Stimulated activated CD8-positive, alpha-beta memory T cell treated with anti-CD3 and anti-CD28 coated beads, Interleukin-12 subunit alpha, Interleukin-12 subunit beta, amount 100 ng/mL, for 1 hour (primary cell): ENCODE data around the gene GRB10.

Source experiments
- DNase-seq: peaks from one replicate; pipeline ENCODE4 v3.0.0-alpha.2; 2020; ENCODE audit warnings: low read depth

GRB10 gene

DNA sequence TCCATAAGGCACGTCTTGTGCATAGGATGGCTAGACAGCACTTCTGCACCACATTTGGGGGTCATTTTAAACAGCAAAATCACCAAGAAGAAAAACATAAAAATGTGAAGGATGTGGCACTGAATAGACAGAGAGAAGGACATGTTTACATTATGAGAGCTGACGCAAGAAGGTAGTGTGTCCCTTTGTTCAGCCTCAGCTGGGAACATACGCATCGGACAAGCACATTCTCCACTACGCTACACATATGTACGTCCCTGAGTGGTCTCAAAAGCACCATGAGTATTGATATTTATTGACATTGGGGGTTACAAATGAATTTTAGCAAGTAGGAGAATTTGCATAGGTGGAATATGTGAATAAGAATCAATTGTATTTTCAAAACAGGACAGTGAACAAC is 237.7 kb downstream of the GRB10 start:
- no peak for DNase-seq

DNA sequence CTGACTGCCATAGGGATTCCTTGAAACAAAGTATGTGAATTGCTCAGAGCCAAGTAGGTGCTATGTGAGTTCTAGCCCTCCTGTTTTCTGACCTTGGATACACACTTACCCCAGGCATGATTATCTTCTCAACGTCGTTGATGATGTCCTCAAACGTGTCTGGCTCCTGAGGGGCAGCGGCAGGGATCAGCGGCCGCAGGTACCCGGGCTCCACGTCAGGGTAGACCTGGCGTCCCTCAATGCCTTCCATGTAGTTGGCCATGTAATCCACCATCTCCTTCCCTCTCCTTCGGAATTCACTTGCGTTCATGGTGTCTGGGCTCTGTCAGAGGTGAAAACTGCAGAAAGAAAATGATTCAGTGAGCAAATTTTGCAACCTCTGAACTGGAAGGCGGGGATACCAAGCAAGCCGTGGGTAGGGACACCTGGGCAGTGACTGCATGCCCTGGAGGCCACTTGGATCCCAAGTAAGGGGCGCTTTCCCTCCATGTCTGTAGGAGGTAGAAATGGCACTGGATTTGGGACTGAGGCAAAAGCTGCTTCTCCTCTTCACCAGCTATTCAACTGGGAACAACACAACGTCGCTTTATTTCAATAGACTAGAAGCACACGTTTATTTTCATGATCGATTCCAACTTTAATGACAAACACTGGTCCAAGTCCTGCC is 238.8 kb downstream of the GRB10 start:
- DNase-seq, result no peak

DNA sequence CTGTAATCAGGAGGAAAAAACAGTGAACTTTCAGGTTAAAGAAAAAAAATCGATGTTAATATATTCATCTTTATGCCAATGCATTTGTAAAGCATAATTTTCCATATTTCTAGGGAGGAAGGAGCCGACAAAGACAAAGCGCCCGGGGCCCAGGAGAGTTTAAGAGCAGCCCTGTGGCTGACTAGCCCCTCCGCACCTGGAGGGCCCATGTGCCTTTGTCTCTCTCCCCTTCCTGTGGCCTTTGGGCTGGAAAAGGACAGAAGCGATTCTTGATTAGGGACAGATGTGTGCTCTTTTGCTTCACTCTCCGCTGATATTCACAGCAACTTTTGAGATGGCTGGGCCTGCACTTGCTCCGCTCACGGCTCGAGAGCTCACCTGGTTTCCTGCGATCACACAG is 240.6 kb downstream of the GRB10 start:
- no peak for DNase-seq

DNA sequence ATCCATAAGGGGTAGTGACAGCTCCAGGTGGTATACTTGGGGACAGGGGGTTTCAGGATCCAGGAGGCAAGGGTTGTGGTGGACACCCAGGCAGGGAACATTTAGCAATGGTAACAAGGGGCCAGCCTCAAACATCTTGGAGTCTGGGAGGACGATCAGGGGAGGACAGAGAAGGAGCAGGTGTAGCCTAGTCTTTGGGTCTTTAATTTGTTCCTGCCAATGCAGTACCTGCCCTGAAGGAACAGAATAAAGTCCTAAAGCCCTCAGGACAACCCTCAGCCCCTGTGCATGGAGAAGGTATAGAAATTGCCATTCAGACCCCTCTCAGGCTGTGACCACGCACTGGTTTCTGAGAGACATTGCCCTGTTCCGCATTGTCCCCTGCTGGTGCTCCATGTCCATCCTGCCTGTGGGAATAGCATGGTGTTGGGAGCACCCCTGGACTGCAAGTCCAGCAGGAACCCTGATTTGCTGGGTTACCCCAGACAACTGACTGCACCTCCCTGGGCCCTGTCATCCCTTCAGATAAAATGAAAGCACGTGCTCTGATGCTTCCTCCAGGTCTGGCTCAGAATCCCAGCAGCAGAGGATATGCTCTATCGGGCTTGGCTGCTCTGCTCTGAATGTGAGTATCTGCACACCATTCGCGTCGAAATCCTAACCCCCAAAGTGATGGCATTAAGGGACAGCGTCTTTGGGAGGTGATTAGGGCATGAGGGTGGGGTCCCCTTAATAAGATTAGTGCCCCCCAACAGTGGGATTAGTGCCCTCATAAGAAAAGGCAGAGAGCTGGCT is 241.7 kb downstream of the GRB10 start:
- DNase-seq, result no peak
